ENCODE measurements around the gene GALE.
"Not testable (repeated sequence)": the region's sequence is repeated elsewhere in the genome, so short reads cannot be mapped to it uniquely, and the experiment has no call there.

GALE gene

DNA sequence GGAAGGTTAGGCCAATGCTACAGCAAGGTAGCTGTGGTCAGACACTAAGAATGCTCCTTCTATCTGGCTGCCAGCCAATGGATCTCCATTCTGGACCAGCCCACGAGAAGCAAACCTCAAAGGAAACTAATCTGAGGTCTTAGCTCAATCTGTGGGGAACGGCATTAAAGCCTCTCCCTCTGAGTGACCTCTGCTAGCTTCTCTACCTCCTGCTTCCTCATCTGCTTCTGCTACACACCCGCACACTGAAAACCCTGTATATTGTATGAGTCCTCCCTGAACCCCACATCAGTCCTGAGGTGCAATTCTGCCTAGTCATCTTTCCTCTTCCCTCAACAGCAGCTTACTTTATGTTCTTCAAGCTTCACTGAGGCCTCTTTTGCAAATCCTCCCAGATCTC, 6.9 kb upstream of the GALE start:
- DNase-seq, result no peak

GRCh38 chr1:23806280-23806679, 5.7 kb upstream of the GALE start:
- no peak for DNase-seq

DNA sequence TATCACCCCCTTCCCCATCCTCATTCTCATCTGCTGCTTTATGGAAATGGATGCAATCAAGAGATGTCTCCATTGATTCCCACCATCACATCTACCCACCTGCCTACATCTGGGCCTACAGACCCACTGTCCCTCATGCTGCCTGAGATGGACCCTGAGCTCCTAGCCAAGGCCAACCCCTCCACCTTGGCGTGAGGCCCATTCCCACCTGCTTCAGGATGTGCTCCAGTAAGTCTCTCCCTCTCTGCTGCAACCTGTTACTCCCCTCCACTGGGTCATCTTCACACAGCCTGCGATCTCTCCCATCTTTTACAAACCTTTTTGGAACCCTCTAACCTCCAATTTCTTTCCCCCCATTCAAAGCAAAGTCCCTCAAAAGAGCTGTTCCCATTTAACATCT, 4.5 kb upstream of the GALE start:
- no peak for DNase-seq

DNA sequence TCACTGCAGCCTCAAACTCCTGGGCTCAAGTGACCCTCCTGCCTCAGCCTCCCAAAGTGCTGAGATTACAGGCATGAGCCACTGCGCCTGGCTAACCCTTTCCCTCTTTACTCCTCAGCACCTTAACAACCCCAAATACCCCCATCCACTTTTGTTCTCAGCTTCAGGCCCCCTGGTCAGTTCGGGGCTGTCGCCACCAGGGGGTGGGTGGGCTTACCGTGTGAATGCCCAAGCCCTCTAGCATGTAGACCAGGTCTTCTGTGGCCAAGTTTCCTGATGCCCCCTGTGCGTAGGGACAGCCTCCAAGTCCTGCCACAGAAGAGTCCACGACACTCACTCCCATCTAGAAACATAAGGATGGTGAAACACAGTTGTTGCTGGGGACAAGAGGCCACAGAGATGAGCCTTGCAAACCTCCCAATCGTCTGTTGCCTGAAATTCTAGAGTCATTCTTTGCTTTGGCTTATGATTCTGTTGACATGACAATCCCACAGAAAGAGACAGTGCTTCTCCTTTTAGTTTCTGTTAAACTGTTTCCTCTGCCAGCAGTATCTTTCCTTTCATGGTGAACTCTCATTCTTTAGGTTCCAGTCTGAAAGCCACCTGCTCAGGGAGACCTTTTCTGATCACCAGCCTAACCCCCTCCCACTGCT, 3.8 kb upstream of the GALE start:
- no peak for DNase-seq

DNA sequence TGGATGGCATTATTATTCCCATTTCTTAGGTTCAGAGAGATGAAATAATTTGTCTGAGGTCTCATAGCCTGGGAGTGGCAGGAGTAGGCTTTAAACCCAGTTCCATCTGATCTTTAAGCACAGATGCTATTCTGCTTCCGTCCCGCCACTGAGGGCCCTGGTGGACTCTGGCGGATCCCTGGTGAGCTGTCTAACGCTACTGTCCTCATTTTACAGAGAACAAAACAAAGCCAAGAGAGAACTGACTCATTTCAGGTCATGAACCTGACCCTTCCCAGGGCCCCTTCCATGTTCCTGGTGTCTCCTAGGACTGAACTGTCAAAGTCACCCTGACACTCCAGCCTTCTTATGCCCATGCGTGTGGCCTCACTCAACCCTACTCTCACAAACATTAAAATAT, 3.1 kb upstream of the GALE start:
- no peak for DNase-seq

DNA sequence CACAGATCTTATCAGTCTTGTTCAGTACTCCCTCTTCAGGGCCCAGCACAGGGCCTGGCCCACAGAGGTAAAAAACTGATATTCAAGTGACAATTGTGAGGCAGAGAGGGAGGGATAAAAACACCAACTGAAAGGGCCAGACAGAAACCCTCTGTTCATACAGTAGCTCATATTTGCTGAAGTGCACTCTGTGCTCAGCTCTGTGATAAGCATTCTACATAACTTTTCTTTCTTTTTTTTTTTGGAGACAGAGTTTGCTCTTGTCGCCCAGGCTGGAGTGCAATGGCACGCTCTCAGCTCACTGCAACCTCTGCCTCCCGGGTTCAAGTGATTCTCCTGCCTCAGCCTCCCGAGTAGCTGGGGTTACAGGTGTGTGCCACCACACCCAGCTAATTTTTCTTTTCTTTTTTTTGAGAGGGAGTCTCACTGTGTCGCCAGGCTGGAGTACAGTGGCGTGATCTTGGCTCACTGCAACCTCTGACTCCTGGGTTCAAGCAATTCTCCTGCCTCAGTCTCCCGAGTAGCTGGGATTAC, 2.3 kb upstream of the GALE start:
- not testable (repeated sequence) for DNase-seq

DNA sequence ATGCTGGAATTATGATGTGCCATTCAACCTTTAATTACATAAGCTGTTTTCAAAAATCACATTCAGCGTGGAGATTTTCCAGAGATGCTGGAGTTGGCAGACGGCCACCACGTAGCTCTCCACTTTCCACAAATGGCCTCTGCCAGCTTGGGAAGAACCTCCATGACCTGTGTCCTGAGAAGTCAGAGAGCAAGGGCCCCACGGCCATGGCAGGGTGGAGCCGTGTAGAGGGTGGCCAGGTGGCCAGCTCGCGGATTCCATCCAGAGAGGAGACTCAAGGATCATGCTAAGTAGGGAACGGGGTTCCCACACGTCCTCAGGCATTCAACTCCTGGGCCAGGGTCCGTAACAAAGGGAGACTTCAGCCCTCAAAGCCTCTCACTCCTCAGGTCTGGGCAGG, 1.3 kb upstream of the GALE start:
- DNase-seq, result no peak

DNA sequence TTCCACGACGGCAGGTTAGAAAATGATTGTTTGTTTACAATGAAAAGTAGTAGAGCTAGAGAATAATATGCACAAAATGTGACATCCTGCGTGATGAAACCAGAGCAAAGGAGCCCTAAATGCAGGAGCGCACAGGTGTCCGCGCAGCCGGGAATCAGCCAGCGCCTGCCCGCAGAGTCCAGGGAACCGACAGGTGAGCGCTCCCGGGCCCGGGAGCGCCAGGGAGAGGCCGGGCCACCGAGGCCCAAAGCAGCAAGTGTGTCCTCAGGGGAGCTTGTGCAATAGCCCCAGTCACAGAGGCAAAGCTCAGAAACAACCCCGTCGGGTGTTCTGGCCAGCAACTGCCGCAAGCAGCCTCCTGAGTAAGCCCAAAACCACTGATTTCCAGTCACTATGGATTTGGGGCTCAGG, 789 bp upstream of the GALE start:
- peak in 1 of 2 experiments; percentile 28 for DNase-seq

- no peak for DNase-seq
These were observed 769 bp downstream of the GALE start for GRCh38 chr1:23799570-23800399.

DNA sequence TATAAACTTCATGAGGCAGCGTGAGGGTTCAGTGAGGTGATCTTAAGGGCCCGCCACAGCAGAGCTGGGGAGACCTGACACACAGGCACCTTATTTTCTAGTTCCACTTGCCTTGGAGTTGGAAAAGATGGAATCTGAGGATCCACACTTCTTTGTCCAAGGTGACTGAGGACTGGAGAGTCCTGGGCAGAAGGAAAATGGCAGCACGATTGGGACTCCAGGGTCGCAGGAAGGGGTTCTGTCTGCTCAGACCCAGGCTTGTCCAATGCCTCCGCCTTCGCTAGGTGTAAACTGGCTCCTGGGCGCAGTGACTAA, 1.3 kb downstream of the GALE start:
- no peak for DNase-seq

- DNase-seq, result no peak
These were observed 1.9 kb downstream of the GALE start for GRCh38 chr1:23798662-23799142.

GRCh38 chr1:23797478-23798448, 2.8 kb downstream of the GALE start:
- DNase-seq, result no peak

- no peak for DNase-seq
These were observed 3.9 kb downstream of the GALE start for GRCh38 chr1:23796466-23797271.

- no peak for DNase-seq
These were observed 4.7 kb downstream of the GALE start for GRCh38 chr1:23795676-23796465.

DNA sequence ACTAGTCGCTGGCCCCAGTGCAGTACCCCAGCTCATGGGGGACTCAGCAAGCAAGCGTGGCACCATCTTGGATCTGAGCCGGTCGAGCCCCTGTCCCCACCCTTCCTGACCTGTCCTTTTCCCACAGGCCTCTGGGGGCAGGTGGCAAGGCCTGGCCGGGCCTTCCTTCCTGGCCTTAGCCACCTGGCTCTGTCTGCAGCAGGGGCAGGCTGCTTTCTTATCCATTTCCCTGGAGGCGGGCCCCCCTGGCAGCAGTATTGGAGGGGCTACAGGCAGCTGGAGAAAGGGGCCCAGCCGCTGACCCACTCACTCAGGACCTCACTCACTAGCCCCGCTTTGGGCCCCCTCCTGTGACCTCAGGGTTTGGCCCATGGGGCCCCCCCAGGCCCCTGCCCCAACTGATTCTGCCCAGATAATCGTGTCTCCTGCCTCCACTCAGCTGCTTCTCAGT, 5.8 kb downstream of the GALE start:
- not testable (repeated sequence) for DNase-seq

DNA sequence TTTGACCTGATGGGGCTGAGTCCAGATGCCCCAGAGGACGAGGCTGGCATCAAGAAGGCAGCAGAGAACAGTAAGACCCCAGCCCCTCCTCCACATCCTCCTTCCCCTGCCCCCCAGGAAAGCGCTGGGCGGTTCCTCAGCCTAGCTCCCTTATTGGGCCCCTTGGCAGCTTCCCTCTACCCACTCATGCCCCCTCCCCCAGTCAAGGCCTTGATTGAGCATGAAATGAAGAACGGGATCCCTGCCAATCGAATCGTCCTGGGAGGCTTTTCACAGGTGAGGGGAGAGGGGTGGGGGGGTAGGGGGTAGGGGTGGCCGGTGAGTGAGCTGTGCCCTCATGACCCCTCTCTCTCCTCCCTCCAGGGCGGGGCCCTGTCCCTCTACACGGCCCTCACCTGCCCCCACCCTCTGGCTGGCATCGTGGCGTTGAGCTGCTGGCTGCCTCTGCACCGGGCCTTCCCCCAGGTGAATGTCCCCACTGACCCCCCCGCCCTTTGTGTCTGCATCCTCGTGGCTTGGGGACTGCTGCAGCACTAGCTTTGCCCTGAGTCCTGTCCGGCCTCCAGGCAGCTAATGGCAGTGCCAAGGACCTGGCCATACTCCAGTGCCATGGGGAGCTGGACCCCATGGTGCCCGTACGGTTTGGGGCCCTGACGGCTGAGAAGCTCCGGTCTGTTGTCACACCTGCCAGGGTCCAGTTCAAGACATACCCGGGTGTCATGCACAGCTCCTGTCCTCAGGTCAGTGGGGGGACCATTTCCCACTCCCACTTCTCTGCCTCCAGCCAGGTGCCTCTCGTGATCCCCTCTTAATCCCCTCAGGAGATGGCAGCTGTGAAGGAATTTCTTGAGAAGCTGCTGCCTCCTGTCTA, 6.5 kb downstream of the GALE start:
- DNase-seq, result no peak

- DNase-seq, result no peak
These were observed 7.4 kb downstream of the GALE start for GRCh38 chr1:23793018-23793781.

- no peak for DNase-seq
These were observed 8.2 kb downstream of the GALE start for GRCh38 chr1:23792151-23792945.
